Measurements from ENCODE around the gene PAFAH2.

GRCh38 chr1:25917996-25918395 is 79.9 kb downstream of the PAFAH2 start:
- TF ChIP-seq CTCF (IDR thresholded peaks at IDR 0.05; ENCODE audit: low read depth, low read length, missing input control) = no peak
- no peak for TF ChIP-seq RAD21 (IDR thresholded peaks at IDR 0.05)
- TF ChIP-seq YY1 (IDR thresholded peaks at IDR 0.05) = no peak
- no peak for TF ChIP-seq MAX (IDR thresholded peaks at IDR 0.05)
- TF ChIP-seq, protein P1, sequence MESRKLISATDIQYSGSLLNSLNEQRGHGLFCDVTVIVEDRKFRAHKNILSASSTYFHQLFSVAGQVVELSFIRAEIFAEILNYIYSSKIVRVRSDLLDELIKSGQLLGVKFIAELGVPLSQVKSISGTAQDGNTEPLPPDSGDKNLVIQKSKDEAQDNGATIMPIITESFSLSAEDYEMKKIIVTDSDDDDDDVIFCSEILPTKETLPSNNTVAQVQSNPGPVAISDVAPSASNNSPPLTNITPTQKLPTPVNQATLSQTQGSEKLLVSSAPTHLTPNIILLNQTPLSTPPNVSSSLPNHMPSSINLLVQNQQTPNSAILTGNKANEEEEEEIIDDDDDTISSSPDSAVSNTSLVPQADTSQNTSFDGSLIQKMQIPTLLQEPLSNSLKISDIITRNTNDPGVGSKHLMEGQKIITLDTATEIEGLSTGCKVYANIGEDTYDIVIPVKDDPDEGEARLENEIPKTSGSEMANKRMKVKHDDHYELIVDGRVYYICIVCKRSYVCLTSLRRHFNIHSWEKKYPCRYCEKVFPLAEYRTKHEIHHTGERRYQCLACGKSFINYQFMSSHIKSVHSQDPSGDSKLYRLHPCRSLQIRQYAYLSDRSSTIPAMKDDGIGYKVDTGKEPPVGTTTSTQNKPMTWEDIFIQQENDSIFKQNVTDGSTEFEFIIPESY (IDR thresholded peaks at IDR 0.05) = no peak
- TF ChIP-seq REST (IDR thresholded peaks at IDR 0.05) = no peak

Data from liver (tissue), 3 donors.